Stimulated activated CD4-positive, alpha-beta T cell treated with anti-CD3 and anti-CD28 coated beads, Interleukin-15, amount 100 ng/mL, for 1 hour (primary cell): ENCODE data around the gene ARID3A.
"Not testable (repeated sequence)": the region's sequence is repeated elsewhere in the genome, so short reads cannot be mapped to it uniquely, and the experiment has no call there.

Experiments used
- DNase-seq, 2 donors: peaks; one replicate each; pipeline ENCODE4 v3.0.0-alpha.2; 2020; ENCODE audit warnings: low read depth in 1 of 2, low spot score in 1 of 2

Gene ARID3A, protein sequence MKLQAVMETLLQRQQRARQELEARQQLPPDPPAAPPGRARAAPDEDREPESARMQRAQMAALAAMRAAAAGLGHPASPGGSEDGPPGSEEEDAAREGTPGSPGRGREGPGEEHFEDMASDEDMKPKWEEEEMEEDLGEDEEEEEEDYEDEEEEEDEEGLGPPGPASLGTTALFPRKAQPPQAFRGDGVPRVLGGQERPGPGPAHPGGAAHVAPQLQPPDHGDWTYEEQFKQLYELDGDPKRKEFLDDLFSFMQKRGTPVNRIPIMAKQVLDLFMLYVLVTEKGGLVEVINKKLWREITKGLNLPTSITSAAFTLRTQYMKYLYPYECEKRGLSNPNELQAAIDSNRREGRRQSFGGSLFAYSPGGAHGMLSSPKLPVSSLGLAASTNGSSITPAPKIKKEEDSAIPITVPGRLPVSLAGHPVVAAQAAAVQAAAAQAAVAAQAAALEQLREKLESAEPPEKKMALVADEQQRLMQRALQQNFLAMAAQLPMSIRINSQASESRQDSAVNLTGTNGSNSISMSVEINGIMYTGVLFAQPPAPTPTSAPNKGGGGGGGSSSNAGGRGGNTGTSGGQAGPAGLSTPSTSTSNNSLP

DNA sequence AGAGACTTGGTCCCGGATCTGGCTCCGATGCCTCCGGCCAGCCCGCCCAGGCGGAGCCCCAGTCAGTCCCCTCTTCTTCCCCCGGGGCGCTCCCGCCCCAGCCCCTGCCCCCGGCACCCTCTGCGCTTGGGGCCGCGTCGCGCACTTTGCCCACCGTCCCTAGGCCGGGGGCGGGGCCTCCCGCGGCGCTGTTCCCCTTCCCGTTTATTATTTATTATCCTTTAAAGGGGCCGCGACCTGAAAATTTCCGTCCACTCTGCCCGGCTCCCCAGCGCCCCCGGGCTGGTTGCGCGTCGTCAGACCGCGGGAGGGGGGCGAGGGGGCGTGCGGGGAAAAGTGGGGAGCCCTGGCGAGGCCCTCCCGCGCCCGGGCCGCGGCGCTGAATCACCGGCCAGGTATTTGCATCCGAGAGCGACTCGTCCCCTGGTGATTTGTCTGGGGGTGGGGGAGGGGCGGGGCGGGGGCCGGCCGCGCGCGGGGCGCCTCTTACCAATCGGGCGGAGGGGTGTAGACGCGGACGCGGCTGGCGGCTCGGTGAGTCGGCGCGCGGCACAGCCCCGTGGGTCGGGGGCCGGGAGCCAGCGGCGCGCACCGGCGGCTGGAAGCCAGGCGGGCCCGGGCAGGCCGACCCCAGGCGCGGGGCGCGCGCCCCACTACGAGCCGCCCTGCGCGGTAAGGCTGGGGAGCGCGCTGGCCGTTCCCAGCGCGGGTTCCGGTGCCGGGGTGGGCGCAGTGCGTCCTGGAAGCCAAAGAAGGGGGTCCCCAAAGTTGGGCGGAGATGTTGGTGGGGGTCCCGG is at the start of gene ARID3A:
Gene ARID3A (plus strand): TSS at position 510 of the 797 bp plus-strand sequence. CDS start 3,494 bp downstream, outside the sequence.
- DNase-seq, result peak; percentile 60 to 66

DNA sequence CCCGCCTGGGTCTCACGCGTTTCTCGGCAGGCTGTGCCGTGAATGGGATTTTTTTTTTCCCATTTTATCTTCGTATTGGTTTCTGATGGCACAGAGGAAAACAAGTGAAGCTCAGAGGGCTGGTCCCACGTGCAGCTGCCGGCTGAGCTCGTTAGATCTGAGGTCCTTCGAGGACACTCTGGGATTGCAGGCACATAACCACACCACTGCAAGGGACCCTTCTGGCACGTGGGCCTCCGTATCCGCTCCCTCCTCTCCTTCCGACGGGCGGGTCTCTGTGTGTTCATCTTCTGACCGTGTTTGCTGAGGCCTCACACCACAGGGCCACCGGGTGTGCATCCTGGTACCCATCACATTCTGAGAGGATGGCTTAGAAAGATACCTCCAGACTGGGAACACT is 49.7 kb upstream of the ARID3A start:
- no peak for DNase-seq

DNA sequence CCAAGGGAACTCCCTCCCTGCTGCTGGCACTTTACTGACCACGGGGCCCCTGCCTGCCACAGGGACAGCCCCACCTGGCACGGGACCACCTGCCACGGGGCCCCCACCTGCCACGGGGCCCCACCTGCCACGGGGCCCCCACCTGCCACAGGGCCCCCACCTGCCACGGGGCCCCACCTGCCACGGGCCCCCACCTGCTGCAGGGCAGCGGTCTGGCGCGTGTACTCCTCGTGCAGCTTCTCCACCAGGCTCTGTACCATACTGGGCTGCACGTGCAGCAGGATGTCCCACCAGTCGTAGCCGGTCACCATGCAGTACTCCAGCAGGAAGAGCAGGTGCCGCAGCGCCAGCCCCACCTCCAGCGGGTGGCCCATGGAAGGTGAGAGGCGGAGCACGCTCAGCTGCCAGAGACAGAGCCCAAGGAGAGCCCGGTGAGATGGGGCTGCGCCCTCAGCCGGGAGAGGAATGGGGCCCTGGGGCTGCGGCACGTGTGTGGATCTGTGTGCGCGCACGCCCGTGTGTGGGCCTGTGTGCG is 49.0 kb upstream of the ARID3A start:
- DNase-seq, result no peak

DNA sequence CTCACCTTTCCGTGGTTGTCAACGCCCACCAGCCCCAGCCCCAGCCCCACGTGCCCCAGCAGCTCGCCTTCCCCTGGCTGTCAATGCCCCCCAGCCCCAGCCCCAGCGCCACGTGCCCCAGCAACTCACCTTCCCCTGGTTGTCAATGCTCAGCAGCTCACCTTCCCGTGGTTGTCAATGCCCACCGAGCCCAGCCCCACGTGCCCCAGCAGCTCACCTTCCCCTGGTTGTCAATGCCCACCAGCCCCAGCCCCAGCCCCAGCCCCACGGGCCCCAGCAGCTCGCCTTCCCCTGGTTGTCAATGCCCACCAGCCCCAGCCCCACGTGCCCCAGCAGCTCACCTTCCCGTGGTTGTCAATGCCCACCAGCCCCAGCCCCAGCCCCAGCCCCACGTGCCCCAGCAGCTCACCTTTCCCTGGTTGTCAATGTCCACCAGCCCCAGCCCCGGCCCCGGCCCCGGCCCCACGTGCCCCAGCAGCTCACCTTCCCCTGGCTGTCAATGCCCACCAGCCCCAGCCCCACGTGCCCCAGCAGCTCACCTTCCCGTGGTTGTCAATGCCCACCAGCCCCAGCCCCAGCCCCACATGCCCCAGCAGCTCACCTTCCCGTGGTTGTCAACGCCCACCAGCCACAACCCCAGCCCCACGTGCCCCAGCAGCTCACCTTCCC is 47.7 kb upstream of the ARID3A start:
- not testable (repeated sequence) for DNase-seq

DNA sequence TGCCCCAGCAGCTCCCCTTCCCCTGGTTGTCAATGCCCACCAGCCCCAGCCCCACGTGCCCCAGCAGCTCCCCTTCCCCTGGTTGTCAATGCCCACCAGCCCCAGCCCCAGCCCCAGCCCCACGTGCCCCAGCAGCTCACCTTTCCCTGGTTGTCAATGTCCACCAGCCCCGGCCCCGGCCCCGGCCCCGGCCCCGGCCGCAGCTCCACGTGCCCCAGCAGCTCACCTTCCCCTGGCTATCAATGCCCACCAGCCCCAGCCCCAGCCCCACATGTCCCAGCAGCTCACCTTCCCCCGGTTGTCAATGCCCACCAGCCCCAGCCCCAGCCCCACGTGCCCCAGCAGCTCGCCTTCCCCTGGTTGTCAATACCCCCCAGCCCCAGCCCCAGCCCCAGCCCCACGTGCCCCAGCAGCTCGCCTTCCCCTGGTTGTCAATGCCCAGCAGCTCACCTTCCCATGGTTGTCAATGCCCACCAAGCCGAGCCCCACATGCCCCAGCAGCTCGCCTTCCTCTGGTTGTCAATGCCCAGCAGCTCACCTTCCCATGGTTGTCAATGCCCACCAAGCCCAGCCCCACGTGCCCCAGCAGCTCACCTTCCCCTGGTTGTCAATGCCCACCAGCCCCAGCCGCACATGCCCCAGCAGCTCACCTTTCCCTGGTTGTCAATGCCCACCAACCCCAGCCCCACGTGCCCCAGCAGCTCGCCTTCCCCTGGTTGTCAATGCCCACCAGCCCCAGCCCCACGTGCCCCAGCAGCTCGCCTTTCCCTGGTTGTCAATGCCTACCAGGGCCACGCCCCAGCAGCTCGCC is 46.9 kb upstream of the ARID3A start:
- DNase-seq, result not testable (repeated sequence)

DNA sequence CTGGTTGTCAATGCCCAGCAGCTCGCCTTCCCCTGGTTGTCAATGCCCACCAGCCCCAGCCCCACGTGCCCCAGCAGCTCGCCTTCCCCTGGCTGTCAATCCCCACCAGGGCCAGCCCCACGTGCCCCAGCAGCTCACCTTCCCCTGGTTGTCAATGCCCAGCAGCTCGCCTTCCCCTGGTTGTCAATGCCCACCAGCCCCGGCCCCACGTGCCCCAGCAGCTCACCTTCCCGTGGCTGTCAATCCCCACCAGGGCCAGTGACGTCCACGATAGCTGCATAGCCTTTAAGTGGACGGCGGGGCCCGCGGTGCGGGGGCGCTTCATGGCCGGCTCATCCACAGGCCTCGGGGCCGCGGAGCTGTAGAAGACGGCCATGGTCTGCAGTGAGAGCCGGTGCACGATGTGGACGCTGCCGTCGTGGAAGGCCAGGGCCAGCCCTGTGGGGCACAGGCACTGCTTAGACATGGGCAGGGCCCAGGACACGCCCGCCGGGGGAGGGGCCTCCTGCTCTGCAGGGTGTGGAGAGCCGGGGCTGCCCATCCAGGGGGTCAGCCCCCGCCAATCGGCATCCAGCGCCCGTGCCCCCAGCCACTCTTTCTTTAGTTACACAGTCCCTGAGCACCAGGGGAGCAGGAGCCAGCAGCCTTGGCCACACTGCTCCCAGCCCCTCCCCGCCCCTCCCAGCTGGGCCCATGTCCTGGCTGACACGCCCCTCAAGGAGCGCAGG is 46.0 kb upstream of the ARID3A start:
- no peak for DNase-seq

DNA sequence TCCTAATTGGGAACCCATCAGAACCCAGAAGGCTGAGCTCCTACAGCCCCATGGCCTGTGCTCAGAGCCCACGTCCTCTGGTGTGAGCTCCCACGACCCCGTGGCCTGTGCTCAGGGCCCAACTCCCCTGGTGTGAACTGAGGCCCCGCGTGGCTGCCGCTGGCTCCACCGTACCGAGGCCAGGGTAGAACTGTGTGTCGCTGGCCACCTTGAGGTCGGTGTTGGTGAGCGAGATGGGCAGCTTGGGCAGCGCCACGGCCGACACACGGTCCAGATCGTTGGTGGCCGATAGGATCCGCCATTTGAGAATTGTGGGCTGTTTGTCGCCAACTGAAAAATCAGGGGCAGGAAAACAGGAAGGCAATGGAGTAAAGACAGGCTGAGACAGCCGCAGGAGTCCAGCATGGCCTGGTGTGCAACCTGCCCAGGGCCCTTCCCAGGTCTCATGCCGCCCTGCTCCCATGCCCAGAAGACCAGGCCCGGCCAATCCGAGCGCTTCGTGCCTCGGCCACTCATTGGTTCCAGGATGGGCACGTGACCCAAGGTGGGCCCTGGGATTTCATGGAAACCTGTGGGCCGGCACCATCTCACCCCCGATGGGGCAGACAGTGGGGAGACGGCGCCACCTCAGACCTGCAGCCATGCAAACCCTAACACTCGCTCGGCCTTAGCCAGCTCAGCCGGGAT is 44.3 kb upstream of the ARID3A start:
- no peak for DNase-seq

DNA sequence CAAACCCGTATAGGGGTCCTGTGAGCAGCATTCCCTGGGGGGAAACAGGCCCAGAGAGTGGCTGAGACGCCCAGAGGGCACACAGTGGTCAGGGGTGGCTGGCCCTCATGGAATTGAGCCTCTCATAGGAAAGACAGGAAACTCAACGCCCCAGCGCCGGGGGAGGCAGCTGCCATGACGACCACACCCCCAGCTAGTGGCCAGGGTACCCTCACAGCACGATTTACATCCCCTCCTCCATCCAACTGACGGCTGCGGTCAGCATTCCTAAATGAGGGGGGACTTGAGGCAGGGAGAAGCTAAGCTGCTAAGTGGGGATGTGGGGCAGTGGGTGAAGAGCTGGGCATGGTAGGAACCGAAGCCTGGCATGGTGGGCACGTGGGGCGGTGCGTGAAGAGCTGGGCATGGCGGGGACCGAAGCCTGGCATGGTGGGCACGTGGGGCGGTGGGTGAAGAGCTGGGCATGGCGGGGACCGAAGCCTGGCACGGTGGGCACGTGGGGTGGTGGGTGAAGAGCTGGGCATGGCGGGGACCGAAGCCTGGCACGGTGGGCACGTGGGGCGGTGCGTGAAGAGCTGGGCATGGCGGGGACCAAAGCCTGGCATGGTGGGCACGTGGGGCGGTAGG is 42.9 kb upstream of the ARID3A start:
- DNase-seq, result no peak

DNA sequence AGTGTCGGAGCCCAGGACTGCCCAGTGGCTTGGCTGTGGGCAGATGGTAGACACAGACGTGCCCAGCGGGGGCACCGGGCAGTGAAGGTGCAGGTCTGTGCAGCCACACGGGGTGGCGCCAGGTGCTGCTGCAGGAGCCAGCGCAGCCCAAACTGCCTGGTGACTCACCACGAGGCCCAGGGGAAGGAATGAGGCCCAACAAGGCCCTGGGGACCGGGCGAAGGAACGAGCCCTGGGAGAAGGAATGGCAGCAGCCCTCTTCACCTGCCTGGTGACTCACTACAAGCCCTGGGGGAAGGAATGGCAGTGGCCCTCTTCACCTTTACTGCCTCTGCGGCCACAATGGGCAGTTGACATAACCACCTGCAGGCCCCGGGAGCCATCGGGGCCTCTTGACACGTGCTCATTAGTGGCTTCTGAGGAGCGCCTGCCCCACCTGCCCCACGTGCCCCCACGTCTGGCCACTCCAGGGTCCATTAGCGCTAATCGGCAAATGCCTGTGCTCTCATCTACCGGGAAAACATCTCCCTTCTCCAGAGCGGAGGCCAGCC is 42.1 kb upstream of the ARID3A start:
- no peak for DNase-seq

DNA sequence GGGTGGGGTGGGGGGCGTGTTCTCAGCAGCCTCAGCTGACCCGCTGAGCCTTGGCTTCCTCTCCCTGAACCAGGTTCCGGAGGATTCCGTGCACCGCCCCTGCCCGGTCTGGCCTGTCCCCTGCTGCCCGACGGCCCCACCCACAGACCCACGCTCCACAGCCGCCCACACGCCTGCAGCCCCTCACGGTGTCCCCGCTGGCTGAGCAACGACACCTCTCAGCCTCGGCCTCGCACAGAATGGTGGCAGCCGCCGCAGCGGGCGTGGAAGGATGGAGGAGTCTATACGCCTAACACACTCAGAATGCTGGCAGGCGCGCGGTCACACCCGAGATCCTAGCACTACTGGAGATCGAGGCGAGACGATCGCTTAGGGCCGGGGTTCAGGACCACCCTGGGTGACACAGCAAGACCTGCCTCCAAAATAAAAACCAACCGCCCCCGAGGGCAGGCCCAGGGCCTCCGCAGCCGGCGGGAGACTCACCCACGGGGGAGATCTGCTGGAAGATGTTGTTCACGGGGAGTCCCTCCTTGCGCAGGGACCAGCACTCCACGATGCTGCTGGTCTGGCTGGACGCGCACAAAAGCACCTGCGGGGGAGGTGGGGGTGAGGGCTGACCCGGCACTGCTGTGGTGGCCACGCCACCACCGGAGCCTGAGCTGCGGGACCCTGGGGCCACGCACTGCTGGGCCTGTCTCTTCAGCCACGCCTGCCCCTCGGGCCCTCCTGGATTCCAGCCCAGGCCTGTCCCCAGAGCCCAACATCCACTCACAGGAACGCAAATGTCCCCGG is 41.2 kb upstream of the ARID3A start:
- no peak for DNase-seq

DNA sequence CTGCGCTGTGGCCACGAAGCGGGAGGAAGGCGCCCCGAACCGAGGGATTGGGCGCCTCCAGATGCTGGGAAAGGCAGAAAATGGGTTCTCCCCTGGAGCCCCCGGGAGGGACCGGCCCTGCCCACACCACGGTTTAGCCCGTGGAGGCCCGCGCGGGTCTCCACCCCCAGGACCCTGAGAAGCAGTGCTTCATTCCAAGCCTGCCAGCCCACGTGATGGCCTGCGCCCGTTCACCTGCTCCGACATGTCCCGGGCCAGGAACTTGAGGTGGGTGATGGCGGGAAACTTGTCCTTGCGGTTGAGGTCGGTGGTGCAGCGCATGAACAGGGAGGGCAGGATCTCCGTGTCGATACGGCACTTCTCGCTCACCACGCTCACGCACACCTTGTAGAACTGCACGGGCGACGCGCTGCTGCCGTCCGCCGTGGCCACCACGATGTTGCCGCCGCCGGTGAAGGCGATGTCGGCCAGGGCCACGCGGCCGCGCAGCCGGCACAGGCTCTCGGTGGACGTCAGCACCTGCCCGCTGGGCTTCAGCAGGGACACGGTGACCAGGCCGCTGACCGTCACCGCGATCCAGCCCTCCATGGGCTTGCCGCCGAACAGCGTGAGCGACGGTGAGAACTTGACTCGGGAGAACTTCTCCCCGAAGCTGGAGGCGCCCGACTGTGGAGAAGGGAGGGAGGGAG is 40.2 kb upstream of the ARID3A start:
- DNase-seq, result no peak

DNA sequence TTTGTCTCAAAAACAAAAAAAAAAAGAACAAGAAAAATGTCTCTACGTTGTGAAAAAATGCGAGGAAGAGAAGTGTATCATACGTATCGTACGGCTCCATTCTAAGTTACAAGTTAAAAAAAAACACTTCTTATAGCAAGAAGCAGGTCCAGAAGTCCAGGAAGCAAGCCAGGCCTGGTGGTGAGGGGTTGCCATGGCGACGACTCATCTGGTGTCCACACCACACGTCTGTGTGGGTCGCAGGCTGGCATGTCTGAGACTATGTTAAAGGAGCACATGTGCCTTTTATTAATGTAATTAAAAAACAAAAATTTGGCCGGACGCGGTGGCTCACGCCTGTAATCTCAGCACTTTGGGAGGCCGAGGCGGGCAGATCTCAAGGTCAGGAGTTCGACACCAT is 38.8 kb upstream of the ARID3A start:
- DNase-seq, result no peak

DNA sequence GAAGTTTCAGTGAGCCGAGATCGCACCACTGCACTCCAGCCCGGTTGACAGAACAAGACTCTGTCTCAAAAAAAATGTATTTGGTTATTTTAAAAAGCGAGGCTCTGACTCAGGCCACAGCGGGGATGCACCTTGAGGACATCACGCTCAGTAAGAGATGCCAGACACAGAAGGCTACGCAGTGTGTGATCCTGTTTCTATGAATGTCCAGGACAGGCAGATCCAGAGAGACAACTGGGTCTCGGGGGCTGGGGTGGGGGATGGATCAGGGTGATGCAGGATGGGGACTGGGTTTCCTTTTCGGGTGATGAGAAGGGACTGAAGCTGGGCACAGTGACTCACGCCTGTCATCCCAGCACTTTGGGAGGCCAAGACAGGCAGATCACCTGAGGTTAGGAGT is 38.2 kb upstream of the ARID3A start:
- no peak for DNase-seq

DNA sequence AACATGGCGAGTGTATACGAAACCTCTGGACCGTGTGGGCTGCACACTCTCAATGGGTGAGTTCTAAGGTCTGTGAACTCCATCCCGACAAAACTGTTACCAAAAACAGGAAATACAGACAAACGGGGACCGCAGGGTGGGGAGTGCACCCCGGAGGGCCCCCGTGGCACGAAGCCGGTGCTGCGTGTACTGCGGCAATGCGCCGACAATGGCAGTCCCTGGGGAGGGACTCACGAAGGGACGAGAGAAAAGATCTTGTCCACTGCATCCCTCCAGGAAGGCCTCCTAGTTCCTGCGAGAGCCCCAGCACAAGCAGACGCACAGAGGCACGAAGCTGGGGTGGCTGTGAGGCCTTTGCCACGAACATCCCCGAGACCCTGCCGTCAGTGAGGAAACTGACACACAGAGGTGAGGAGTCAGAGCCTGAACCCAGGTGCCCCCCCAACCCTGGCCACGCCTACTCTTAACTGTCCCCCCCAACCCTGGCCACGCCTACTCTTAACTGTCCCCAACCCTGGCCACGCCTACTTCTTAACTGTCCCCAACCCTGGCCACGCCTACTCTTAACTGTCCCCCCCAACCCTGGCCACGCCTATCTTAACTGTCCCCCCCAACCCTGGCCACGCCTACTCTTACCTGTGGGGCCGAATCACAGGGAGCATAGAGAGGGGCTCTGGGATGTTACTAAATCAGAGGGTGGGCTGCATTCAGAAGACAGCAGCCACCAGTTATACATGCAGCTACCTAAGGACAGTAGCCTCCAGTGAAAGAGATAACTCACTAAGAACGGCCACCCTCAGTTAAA is 37.1 kb upstream of the ARID3A start:
- peak in 1 of 2 donors; percentile 25 for DNase-seq

DNA sequence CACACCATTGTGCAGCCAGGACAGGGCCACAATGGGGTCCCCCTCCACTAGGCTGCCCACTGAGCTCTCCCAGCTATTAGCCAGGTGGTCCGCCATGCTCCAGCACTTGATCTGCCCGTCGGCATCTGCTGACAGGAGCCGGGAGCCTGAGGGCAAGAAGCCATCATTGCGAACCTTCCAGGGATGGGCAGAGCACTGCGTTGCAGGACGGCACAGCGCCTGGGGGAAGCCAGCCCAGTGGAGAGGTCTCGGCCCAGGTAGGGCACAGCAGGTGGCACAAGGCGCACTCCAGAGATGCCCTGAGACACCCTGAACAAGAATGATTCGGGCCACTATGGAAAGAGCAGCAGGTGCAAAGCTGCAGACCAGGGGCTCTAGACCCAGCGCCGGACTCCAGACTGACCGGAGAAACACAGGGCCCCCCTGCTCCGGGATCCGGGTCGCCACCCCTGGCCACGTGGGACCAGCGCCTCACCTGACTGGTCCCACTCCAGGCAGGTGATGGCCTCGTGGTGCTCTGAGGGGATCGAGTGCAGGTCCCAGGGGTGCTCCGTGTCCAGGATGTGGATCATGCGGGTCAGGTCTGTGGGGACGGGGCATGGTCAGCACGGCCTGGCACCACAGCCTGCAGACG is 36.1 kb upstream of the ARID3A start:
- no peak for DNase-seq

DNA sequence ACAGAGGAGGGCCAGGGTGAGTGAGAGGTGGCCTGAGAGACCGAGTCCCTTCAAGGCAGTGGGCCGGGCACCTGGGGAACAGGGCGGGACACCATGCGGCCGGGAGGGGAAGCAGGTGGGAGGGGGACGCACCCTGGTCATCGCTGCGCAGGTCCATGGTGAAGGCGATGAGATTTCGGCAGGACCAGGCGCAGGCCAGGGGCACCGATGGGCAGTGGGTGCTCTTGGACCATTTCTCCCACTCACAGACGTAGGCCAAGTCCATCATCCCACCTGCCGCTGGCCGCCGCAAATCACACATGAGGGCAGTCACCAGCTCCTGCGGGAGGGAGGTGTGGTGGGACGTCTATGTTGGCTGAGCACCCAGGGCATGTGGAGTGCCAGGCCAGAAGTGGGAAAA is 35.0 kb upstream of the ARID3A start:
- DNase-seq, result no peak
